GM18499 (cell line): ENCODE results near the gene ARFGAP3.

Source experiments
- ATAC-seq: cut with Tn5 transposase; IDR thresholded peaks from one replicate; pipeline ENCODE4 v1.9.1; 2021; ENCODE audit warnings: moderate number of reproducible peaks; ENCODE audit not compliant: insufficient read depth, unreplicated experiment

The ARFGAP3 gene

GRCh38 chr22:42865536-42865935 lies 8.5 kb upstream of the ARFGAP3 start:
- ATAC-seq, result no peak

- no peak for ATAC-seq
These were observed 6.4 kb upstream of the ARFGAP3 start for GRCh38 chr22:42863349-42863961.

- no peak for ATAC-seq
These were observed 5.1 kb upstream of the ARFGAP3 start for GRCh38 chr22:42862045-42862734.

- no peak for ATAC-seq
These were observed 3.9 kb upstream of the ARFGAP3 start for GRCh38 chr22:42860968-42861367.

- ATAC-seq, result no peak
These were observed 890 bp upstream of the ARFGAP3 start for GRCh38 chr22:42857845-42858481.

GRCh38 chr22:42856179-42856864 lies 751 bp downstream of the ARFGAP3 start:
- no peak for ATAC-seq

GRCh38 chr22:42855721-42856120 lies 1.4 kb downstream of the ARFGAP3 start:
- ATAC-seq, result no peak

- ATAC-seq, result no peak
These were observed 1.9 kb downstream of the ARFGAP3 start for GRCh38 chr22:42855211-42855610.

GRCh38 chr22:42848941-42849550 lies 8.0 kb downstream of the ARFGAP3 start:
- no peak for ATAC-seq

- ATAC-seq, result no peak
These were observed 10.0 kb downstream of the ARFGAP3 start for GRCh38 chr22:42847110-42847509.

GRCh38 chr22:42844756-42845155 lies 12.3 kb downstream of the ARFGAP3 start:
- no peak for ATAC-seq

- no peak for ATAC-seq
These were observed 14.3 kb downstream of the ARFGAP3 start for GRCh38 chr22:42842658-42843370.

GRCh38 chr22:42841444-42841843 lies 15.6 kb downstream of the ARFGAP3 start:
- no peak for ATAC-seq

- no peak for ATAC-seq
These were observed 19.5 kb downstream of the ARFGAP3 start for GRCh38 chr22:42837556-42837955.

GRCh38 chr22:42836026-42836425 lies 21.0 kb downstream of the ARFGAP3 start:
- ATAC-seq, result no peak

- no peak for ATAC-seq
These were observed 22.7 kb downstream of the ARFGAP3 start for GRCh38 chr22:42834177-42834949.

GRCh38 chr22:42833104-42833503 lies 24.0 kb downstream of the ARFGAP3 start:
- no peak for ATAC-seq

GRCh38 chr22:42831712-42832111 lies 25.4 kb downstream of the ARFGAP3 start:
- no peak for ATAC-seq

GRCh38 chr22:42830161-42830560 lies 26.9 kb downstream of the ARFGAP3 start:
- ATAC-seq, result no peak
